GM12878 (cell line): ENCODE results near the gene YPEL2. TPM values are rescaled to one million over a fixed set of nuclear protein-coding genes. Genes with fewer than 3 reads are reported as not detected.

ENCODE experiments used
- ATAC-seq: fragments of 200-7000 bp; cut with Tn5 transposase; 3 replicates; pipeline ENCODE4 v1.9.1; 2020; ENCODE audit warnings: mild to moderate bottlenecking, moderate library complexity
- BruUV-seq: library from RNA; stranded (reverse); fragments of 400-500 nt; replicated peaks from 2 replicates; lab custom pipeline; 2021; lab: Mats Ljungman, UMichigan
- CTCF ChIA-PET: fragments of 300-600 bp; sonication (Branson Sonifier 250); formaldehyde crosslinking; extraction: SDS; loops from one replicate; lab custom pipeline; 2021; ENCODE audit warnings: inconsistent platforms; lab: Yijun Ruan, JAX
- POLR2A ChIA-PET: fragments of 350-600 bp; formaldehyde crosslinking; extraction: SDS; loops from one replicate; lab custom pipeline; 2021; ENCODE audit warnings: inconsistent platforms; lab: Charles Lee
- RAD21 ChIA-PET: fragments of 300-600 bp; sonication (Branson Sonifier 250); formaldehyde crosslinking; loops from one replicate; lab custom pipeline; 2023; ENCODE audit warnings: antibody characterized with exemption; ENCODE audit not compliant: unreplicated experiment; lab: Charles Lee
- SMC1A ChIA-PET: fragments of 300-600 bp; sonication (Branson Sonifier 250); formaldehyde crosslinking; loops from one replicate; lab custom pipeline; 2023; ENCODE audit not compliant: unreplicated experiment, uncharacterized antibody; lab: Charles Lee
- DNase-seq: peaks from one replicate; pipeline ENCODE4 v3.0.0-alpha.2; 2011; ENCODE audit warnings: low read depth, low spot score
- FAIRE-seq: peaks from 3 replicates; lab custom pipeline; 2011; peaks lifted over from hg19 to GRCh38; lab: Jason Lieb, UNC
- H2AFZ ChIP-seq: 2 replicates; pipeline ENCODE4 v1.6.0; 2011; ENCODE audit warnings: low read depth, low read length, control low read depth; ENCODE audit not compliant: control insufficient read depth
- H3K27ac ChIP-seq: 2 replicates; pipeline ENCODE4 v1.5.1; 2011; ENCODE audit warnings: control low read depth; ENCODE audit not compliant: control insufficient read depth, insufficient read depth
- H3K27me3 ChIP-seq, 2 experiments: replicated peaks in 1 of 2; 2 replicates each; pipeline versions ENCODE4 v1.6.0 to v1.6.1; 2011; ENCODE audit warnings: low read length in 1 of 2; ENCODE audit not compliant: control insufficient read depth in 2 of 2, insufficient read depth in 2 of 2
- H3K36me3 ChIP-seq, 2 experiments: 2 replicates each; pipeline ENCODE4 v1.5.1; 2011; ENCODE audit warnings: low read length in 1 of 2; ENCODE audit not compliant: control insufficient read depth in 2 of 2, insufficient read depth in 2 of 2
- H3K4me1 ChIP-seq: 2 replicates; pipeline ENCODE4 v1.6.1; 2011; ENCODE audit warnings: mild to moderate bottlenecking, low read length, moderate library complexity, mixed read lengths; ENCODE audit not compliant: control insufficient read depth, insufficient read depth
- H3K4me2 ChIP-seq: 2 replicates; pipeline ENCODE4 v1.6.0; 2011; ENCODE audit warnings: control low read depth; ENCODE audit not compliant: control insufficient read depth, insufficient read depth
- H3K4me3 ChIP-seq: fragments of 200-600 bp; sonication (generic); 2 replicates; pipeline ENCODE4 v1.5.1; 2016
- H3K79me2 ChIP-seq: 2 replicates; pipeline ENCODE4 v1.6.0; 2011; ENCODE audit warnings: low read length; ENCODE audit not compliant: control insufficient read depth, insufficient read depth
- H3K9ac ChIP-seq: 2 replicates; pipeline ENCODE4 v1.8.0; 2011; ENCODE audit warnings: low read length, control low read depth, mixed read lengths; ENCODE audit not compliant: control insufficient read depth, insufficient read depth
- H3K9me3 ChIP-seq: replicated peaks from 3 replicates; pipeline ENCODE4 v1.5.1; 2011; ENCODE audit warnings: mild to moderate bottlenecking, low read length; ENCODE audit not compliant: control insufficient read depth, insufficient read depth
- H4K20me1 ChIP-seq: 2 replicates; pipeline ENCODE4 v1.6.0; 2011; ENCODE audit not compliant: control insufficient read depth, insufficient read depth
- ATF2 ChIP-seq: IDR thresholded peaks from 2 replicates; pipeline ENCODE4 v1.6.1; 2012; ENCODE audit warnings: low read length, inconsistent platforms
- CHD4 ChIP-seq: fragments of 200-600 bp; sonication (generic); IDR thresholded peaks from 2 replicates; pipeline ENCODE4 v1.6.1; 2016; ENCODE audit warnings: mild to moderate bottlenecking
- CREB1 ChIP-seq: IDR thresholded peaks from 2 replicates; pipeline ENCODE4 v1.6.1; 2012; ENCODE audit warnings: low read depth, mild to moderate bottlenecking, inconsistent platforms
- CTCF ChIP-seq, 3 experiments: IDR thresholded peaks in 2 of 3; conservative IDR thresholded peaks in 1 of 3; 2 replicates each; pipeline ENCODE4 v1.5.1; 2011; ENCODE audit warnings: low read depth in 3 of 3, low read length in 3 of 3, mild to moderate bottlenecking in 3 of 3, control low read depth in 2 of 3, moderate library complexity in 2 of 3, inconsistent platforms in 1 of 3, mixed read lengths in 1 of 3; ENCODE audit not compliant: control insufficient read depth in 2 of 3, insufficient read depth in 1 of 3; ENCODE audit errors: extremely low read depth in 1 of 3
- HDAC6 ChIP-seq: fragments of 200-600 bp; sonication (generic); IDR thresholded peaks from one replicate; pipeline ENCODE4 v1.8.0; 2017; ENCODE audit warnings: antibody characterized with exemption; ENCODE audit not compliant: unreplicated experiment
- HDGF ChIP-seq: fragments of 450-650 bp; IDR thresholded peaks from 2 replicates; pipeline ENCODE4 v1.6.1; 2016; ENCODE audit warnings: antibody characterized with exemption
- NFIC ChIP-seq: IDR thresholded peaks from 2 replicates; pipeline ENCODE4 v1.6.1; 2012; ENCODE audit warnings: low read depth, mild to moderate bottlenecking, inconsistent platforms, low read length, moderate library complexity
- NFYA ChIP-seq: IDR thresholded peaks from 2 replicates; pipeline ENCODE4 v1.6.1; 2011; ENCODE audit warnings: low read depth, mild to moderate bottlenecking, low read length, improper control_type of control experiment, borderline replicate concordance
- PRDM15 ChIP-seq: fragments of 450-650 bp; formaldehyde crosslinking; IDR thresholded peaks from 2 replicates; pipeline ENCODE4 v1.4.0; 2020; ENCODE audit warnings: mild to moderate bottlenecking, moderate library complexity
- RCOR1 ChIP-seq: conservative IDR thresholded peaks from 2 replicates; pipeline ENCODE4 v1.6.1; 2012; ENCODE audit warnings: low read depth, low read length, improper control_type of control experiment
- YBX1 ChIP-seq: fragments of 450-650 bp; IDR thresholded peaks from 2 replicates; pipeline ENCODE4 v1.6.1; 2016; ENCODE audit warnings: antibody characterized with exemption
- ZNF384 ChIP-seq: IDR thresholded peaks from 2 replicates; pipeline ENCODE4 v1.6.1; 2012; ENCODE audit warnings: low read depth, mild to moderate bottlenecking, low read length, improper control_type of control experiment, borderline replicate concordance
- WGBS: methylation state at CpG from one replicate; pipeline ENCODE4 v1.1.6; 2016; ENCODE audit warnings: low lambda C conversion rate; ENCODE audit not compliant: insufficient replicate concordance, insufficient coverage; ENCODE audit errors: missing lambda C conversion rate; 5-methylcytosine and 5-hydroxymethylcytosine counted together
- in situ Hi-C: fragments of 300-500 bp; cut with MboI; formaldehyde crosslinking; loops from 9 replicates; pipeline ENCODE4 v1.14.3; 2018; ENCODE audit warnings: mixed read lengths
- intact Hi-C: fragments of 100-400 bp; cut with micrococcal nuclease; formaldehyde crosslinking; loops from one replicate; pipeline ENCODE4 v1.14.2; 2022; ENCODE audit not compliant: unreplicated experiment
- polyA plus RNA-seq, 11 experiments: library from polyadenylated mRNA; depleted of rRNA in 4 of 11; unstranded in 6 of 11; stranded (reverse) in 5 of 11; fragments of >200 nt; fragmentation: Nextera tagmentation in 4 of 11; fragmentation: Illumina TruSeq in 1 of 11; extraction: Ambion mirVana in 4 of 11; extraction: Trizol in 1 of 11; gene quantifications; 1 replicate in 1 of 11; 2 replicates in 10 of 11; pipeline versions ENCODE4 v1.2.1 to v1.2.3, GENCODE V29; 2011 to 2016; ENCODE audit warnings: inconsistent platforms in 2 of 11, missing spikeins in 2 of 11, low read depth in 1 of 11
- total RNA-seq, 4 experiments: library from RNA; depleted of rRNA in 3 of 4; stranded (reverse); fragments of >200 nt in 3 of 4; fragmentation: Illumina TruSeq in 1 of 4; extraction: Trizol in 1 of 4; gene quantifications; 2 replicates each; pipeline versions ENCODE4 v1.2.1 to v1.2.3, GENCODE V29; 2013 to 2021

Gene YPEL2
- total and polyA plus RNA-seq, 10 of the 15 experiments (the other 5 are each of a cell fraction or from before 2014, with no cell fraction given), result 0.11 to 8.1 (median 0.48) TPM

- TF ChIP-seq ATF2 (no peak), HDGF (no peak), CHD4 (no peak), RCOR1 (no peak), CTCF (IDR thresholded peaks at IDR 0.05 in 2 of 3, conservative IDR thresholded peaks at IDR 0.05 in 1 of 3; ENCODE audit: control insufficient read depth in 2 of 3, extremely low read depth in 1 of 3, insufficient read depth in 1 of 3, low read depth in 3 of 3, low read length in 3 of 3) (no peak)
Measured at GRCh38 chr17:59388069-59388556, 56.7 kb downstream of the YPEL2 start (continued).

GRCh38 chr17:59389066-59389465 lies 57.6 kb downstream of the YPEL2 start:
- no peaks in the 10 kb centered on the region; a peak in 1 of 4 replicates for H3K36me3 ChIP-seq
- H3K9ac ChIP-seq, result no peak overlapping the region
- ATAC-seq (no peak), FAIRE-seq (no peak), DNase-seq (no peak)
- RAD21 ChIA-PET, result interaction anchor here (1.5 kb wide), 1 partner anchor 59 kb away, joined by 3 read pairs; no protein-coding TSS in a partner anchor
- in situ Hi-C loops (no loop called here), intact Hi-C loops (no loop called here)
- H3K4me3 ChIP-seq, result no peak overlapping the region
- 58% methylated on average over 5 of the region's 5 CpGs for WGBS
- H3K4me1 ChIP-seq, result no peaks in the 10 kb centered on the region
- BruUV-seq, result no TSS peak
- H2AFZ ChIP-seq, result no peak overlapping the region
- no peak overlapping the region for H3K4me2 ChIP-seq
- no peaks in the 10 kb centered on the region for H4K20me1 ChIP-seq
- no peaks in the 10 kb centered on the region for H3K79me2 ChIP-seq
- no peak overlapping the region for H3K27ac ChIP-seq
- no peaks in the 10 kb centered on the region for H3K9me3 ChIP-seq
- SMC1A ChIA-PET, result interaction anchor here (0.7 to 1.9 kb wide), 3 partner anchors 14 to 56 kb away, joined by 3 to 4 read pairs (median 3); no protein-coding TSS in a partner anchor
- no peaks in the 10 kb centered on the region for H3K27me3 ChIP-seq
- CTCF ChIA-PET, result no interaction called here
- POLR2A ChIA-PET, result interaction anchor here (0.6 kb wide), 1 partner anchor 1080 kb away, joined by 6 read pairs; no protein-coding TSS in a partner anchor
- TF ChIP-seq NFIC, result no peak
- no peak for TF ChIP-seq ZNF384
- TF ChIP-seq NFYA, result no peak
- no peak for TF ChIP-seq PRDM15 (CRISPR knock-in tag)
- no peak for TF ChIP-seq HDAC6
- TF ChIP-seq CREB1, result no peak
- TF ChIP-seq YBX1, result no peak
